ENCODE measurements around the gene VPS29. TPM values are rescaled to one million over a fixed set of nuclear protein-coding genes. Genes with fewer than 3 reads are reported as not detected.

VPS29 gene
- polyA plus RNA-seq (165 to 219 TPM (median 166 TPM) in 3 replicates), polyA minus RNA-seq (18.8 to 152 TPM (median 97.9 TPM) in 3 replicates)
- 42.3 TPM for polyA plus RNA-seq (2011; ENCODE audit: low read depth)
- 165 and 304 TPM in 2 replicates for polyA plus RNA-seq (2011; cell fraction: cytosol; rRNA removed)
- polyA plus RNA-seq (2011; cell fraction: nucleus; rRNA removed), result 195 and 206 TPM in 2 replicates
- 124 and 129 TPM in 2 replicates for polyA plus RNA-seq (2012; ENCODE audit: low replicate concordance)
- 48.7 TPM for polyA minus RNA-seq (2011; cell fraction: cytosol; rRNA and poly(A)+ RNA removed)
- polyA minus RNA-seq (2011; cell fraction: nucleus; rRNA and poly(A)+ RNA removed), result 30.4 and 33.1 TPM in 2 replicates

- peak within 1 kb of the TSS; percentile 77 for H3K27ac ChIP-seq (ENCODE audit: control insufficient read depth, insufficient read depth, low read length)
- dilution Hi-C loops (cut with MboI; ENCODE audit: extremely low pct_ligation_motif_present, low sequenced_read_pairs), result no loop called here
- H3K9me1 ChIP-seq (ENCODE audit: control insufficient read depth, extremely low read depth, insufficient read depth, low read length), result no peaks in the 10 kb centered on the region
- no peak for TF ChIP-seq EZH2 (IDR thresholded peaks at IDR 0.05; ENCODE audit: low read length)
- no peaks in the 10 kb centered on the region for H3K9me3 ChIP-seq (ENCODE audit: control insufficient read depth, low read depth, low read length)
- peak within 1 kb of the TSS; percentile 92 for H2AFZ ChIP-seq (ENCODE audit: control insufficient read depth, low read length)
- H3K27me3 ChIP-seq (ENCODE audit: control insufficient read depth, extremely low read depth, insufficient read depth, low read length), result no peaks in the 10 kb centered on the region
- H3K9ac ChIP-seq (ENCODE audit: control insufficient read depth, extremely low read depth, insufficient read depth, low read length), result peak within 1 kb of the TSS; percentile 86
- peak; percentile 91 for DNase-seq (ENCODE audit: low read depth, low spot score)
- peaks cover 20% of the 10 kb centered on the region for H3K4me1 ChIP-seq (ENCODE audit: control insufficient read depth, extremely low read depth, insufficient read depth, low read length)
- peak within 1 kb of the TSS; percentile 76 to 92 (median 77) for H3K4me3 ChIP-seq (ENCODE audit: control insufficient read depth in 2 of 3, extremely low read depth in 1 of 3, insufficient read depth in 2 of 3, low read depth in 1 of 3, low read length in 3 of 3)
- no peak for FAIRE-seq
- peak within 1 kb of the TSS; percentile 83 for H3K4me2 ChIP-seq (ENCODE audit: control insufficient read depth, extremely low read depth, insufficient read depth, low read depth, low read length)
- peaks cover 45% of the 10 kb centered on the region for H3K79me2 ChIP-seq (ENCODE audit: control insufficient read depth, insufficient read depth, low read length)
- H4K20me1 ChIP-seq (ENCODE audit: control insufficient read depth, extremely low read depth, insufficient read depth, low read length), result no peaks in the 10 kb centered on the region
- H3K36me3 ChIP-seq (ENCODE audit: control insufficient read depth in 2 of 2, extremely low read depth in 1 of 2, insufficient read depth in 2 of 2, low read length in 2 of 2), result peaks cover 0 to 4% of the 10 kb centered on the region in 2 experiments
Observed at GRCh38 chr12:110501752-110502738, at the start of gene VPS29, which contains the start of gene RAD9B. Gene VPS29, minus strand, starts transcription at chr12:110502111. Its CDS starts 60 bp downstream, at chr12:110502051. Gene RAD9B, plus strand, starts transcription at chr12:110502331. Its CDS starts 7 bp downstream, at chr12:110502338.

GRCh38 chr12:110550981-110551380 is 49.1 kb upstream of the VPS29 start:
- no peak for TF ChIP-seq CTCF (optimal IDR thresholded peaks at IDR 0.05 in 1 of 3, IDR thresholded peaks at IDR 0.05 in 1 of 3, conservative IDR thresholded peaks at IDR 0.05 in 1 of 3; ENCODE audit: extremely low read depth in 1 of 3, insufficient read depth in 2 of 3, low read length in 3 of 3)
- no peak for TF ChIP-seq EZH2 (IDR thresholded peaks at IDR 0.05; ENCODE audit: low read length)
- no peak overlapping the region for H3K4me2 ChIP-seq (ENCODE audit: control insufficient read depth, extremely low read depth, insufficient read depth, low read depth, low read length)
- H3K9me3 ChIP-seq (ENCODE audit: control insufficient read depth, low read depth, low read length), result no peaks in the 10 kb centered on the region
- H3K36me3 ChIP-seq (ENCODE audit: control insufficient read depth in 2 of 2, extremely low read depth in 1 of 2, insufficient read depth in 2 of 2, low read length in 2 of 2), result peaks cover 9 to 21% of the 10 kb centered on the region in 2 experiments
- H2AFZ ChIP-seq (ENCODE audit: control insufficient read depth, low read length), result no peak overlapping the region
- H3K79me2 ChIP-seq (ENCODE audit: control insufficient read depth, insufficient read depth, low read length), result peaks cover 78% of the 10 kb centered on the region
- H3K9ac ChIP-seq (ENCODE audit: control insufficient read depth, extremely low read depth, insufficient read depth, low read length), result no peak overlapping the region
- dilution Hi-C loops (cut with MboI; ENCODE audit: extremely low pct_ligation_motif_present, low sequenced_read_pairs), result no loop called here
- H3K27me3 ChIP-seq (ENCODE audit: control insufficient read depth, extremely low read depth, insufficient read depth, low read length), result no peaks in the 10 kb centered on the region
- H4K20me1 ChIP-seq (ENCODE audit: control insufficient read depth, extremely low read depth, insufficient read depth, low read length), result no peaks in the 10 kb centered on the region
- DNase-seq (ENCODE audit: low read depth, low spot score) (no peak), FAIRE-seq (no peak)
- H3K9me1 ChIP-seq (ENCODE audit: control insufficient read depth, extremely low read depth, insufficient read depth, low read length), result no peaks in the 10 kb centered on the region
- peaks cover 34% of the 10 kb centered on the region for H3K4me1 ChIP-seq (ENCODE audit: control insufficient read depth, extremely low read depth, insufficient read depth, low read length)
- no peak overlapping the region for H3K4me3 ChIP-seq (ENCODE audit: control insufficient read depth in 2 of 3, extremely low read depth in 1 of 3, insufficient read depth in 2 of 3, low read depth in 1 of 3, low read length in 3 of 3)
- H3K27ac ChIP-seq (ENCODE audit: control insufficient read depth, insufficient read depth, low read length), result no peak overlapping the region

Data from keratinocyte (primary cell).